HG02759 (cell line): ENCODE results near the gene CEP112.

ENCODE experiments used
- ATAC-seq: cut with Tn5 transposase; IDR thresholded peaks from one replicate; pipeline ENCODE4 v1.9.1; 2021; ENCODE audit warnings: mild to moderate bottlenecking, moderate library complexity; ENCODE audit not compliant: unreplicated experiment

The CEP112 gene

GRCh38 chr17:65617496-65617895, 574.4 kb downstream of the CEP112 start:
- no peak for ATAC-seq

- ATAC-seq, result no peak
Observed at GRCh38 chr17:65609749-65610148, 582.2 kb downstream of the CEP112 start.

- ATAC-seq, result no peak
Observed at GRCh38 chr17:65609286-65609685, 582.6 kb downstream of the CEP112 start.

GRCh38 chr17:65604070-65604469, 587.9 kb downstream of the CEP112 start:
- ATAC-seq, result no peak

GRCh38 chr17:65601881-65602280, 590.1 kb downstream of the CEP112 start:
- ATAC-seq, result no peak

GRCh38 chr17:65601145-65601544, 590.8 kb downstream of the CEP112 start:
- no peak for ATAC-seq

- ATAC-seq, result no peak
Observed at GRCh38 chr17:65600518-65600917, 591.4 kb downstream of the CEP112 start.

- ATAC-seq, result no peak
Observed at GRCh38 chr17:65599650-65600049, 592.3 kb downstream of the CEP112 start.

- no peak for ATAC-seq
Observed at GRCh38 chr17:65598746-65599145, 593.2 kb downstream of the CEP112 start.

GRCh38 chr17:65595071-65595656, 596.8 kb downstream of the CEP112 start:
- no peak for ATAC-seq

- no peak for ATAC-seq
Observed at GRCh38 chr17:65593855-65594845, 597.8 kb downstream of the CEP112 start.

GRCh38 chr17:65593092-65593854, 598.7 kb downstream of the CEP112 start:
- ATAC-seq, result no peak

GRCh38 chr17:65592125-65592965, 599.6 kb downstream of the CEP112 start:
- ATAC-seq, result no peak

GRCh38 chr17:65589321-65589720, 602.6 kb downstream of the CEP112 start:
- no peak for ATAC-seq

- ATAC-seq, result no peak
Observed at GRCh38 chr17:65588181-65588808, 603.6 kb downstream of the CEP112 start.

GRCh38 chr17:65587534-65588180, 604.3 kb downstream of the CEP112 start:
- ATAC-seq, result no peak

GRCh38 chr17:65586899-65587298, 605.0 kb downstream of the CEP112 start:
- ATAC-seq, result no peak
